Lung microvascular endothelial cell (primary cell): ENCODE data around the gene NF1. TPM values are rescaled to one million over a fixed set of nuclear protein-coding genes. Genes with fewer than 3 reads are reported as not detected.

Experiments
- total RNA-seq: library from RNA; depleted of rRNA; stranded (reverse); fragments of >200 nt; gene quantifications from 2 replicates; pipeline ENCODE4 v1.2.1, GENCODE V29; 2014

Gene NF1
- total RNA-seq, 1 donor from 2014 or later: 24.2 TPM

Other genes with a start within 250 kb of the NF1 start
- gene TEFM, start 188.7 kb upstream of the NF1 start, total RNA-seq: 4.6 and 7.1 TPM in 2 replicates
- 0.20 and 0.87 TPM in 2 replicates for gene ADAP2, start 173.0 kb upstream of the NF1 start, total RNA-seq
- gene RNF135, start 123.9 kb upstream of the NF1 start, total RNA-seq: 0.60 and 1.3 TPM in 2 replicates
- gene OMG, start 202.3 kb downstream of the NF1 start, total RNA-seq: 5.4 and 6.7 TPM in 2 replicates
- gene EVI2B, start 219.1 kb downstream of the NF1 start, total RNA-seq: 0.22 TPM in 1 of 2 replicates, not detected in the other
- under 0.01 and 0.87 TPM in 2 replicates for gene EVI2A, start 226.6 kb downstream of the NF1 start, total RNA-seq